GM23248 (cell line): ENCODE data around the gene ZDHHC14.

Source experiments
- EZH2 ChIP-seq: fragments of 200-600 bp; sonication (generic); IDR thresholded peaks from 2 replicates; pipeline ENCODE4 v1.6.1; 2018; ENCODE audit warnings: antibody characterized with exemption, mild to moderate bottlenecking; ENCODE audit not compliant: insufficient read depth, poor library complexity, severe bottlenecking
- EZH2phosphoT487 ChIP-seq: fragments of 200-600 bp; sonication (generic); IDR thresholded peaks from 2 replicates; pipeline ENCODE4 v1.6.1; 2018; ENCODE audit warnings: antibody characterized with exemption, moderate library complexity, mild to moderate bottlenecking, low read depth; ENCODE audit not compliant: insufficient read depth

DNA sequence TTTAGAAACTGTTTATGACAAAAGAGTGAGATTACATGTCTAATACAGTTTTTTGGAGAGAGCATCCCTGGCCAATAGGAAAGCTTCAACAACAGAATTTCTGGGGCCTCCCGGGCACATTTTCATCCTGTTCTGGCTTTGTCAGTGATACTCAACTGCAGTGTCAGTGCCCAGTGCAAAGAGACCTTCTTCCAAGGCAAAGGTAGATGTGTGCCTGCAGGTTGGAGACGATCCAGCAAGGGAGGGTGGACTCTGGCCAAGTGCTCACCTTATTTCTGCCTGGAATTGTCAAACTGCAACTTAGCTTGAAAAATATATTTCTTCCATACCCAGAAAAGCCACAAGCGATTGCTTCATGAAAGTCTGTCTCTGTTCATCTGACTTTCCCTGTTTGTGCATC is 230.4 kb downstream of the ZDHHC14 start:
- TF ChIP-seq EZH2 (no peak), EZH2phosphoT487 (no peak)
